Measurements from ENCODE around the gene CNDP1.
"Not testable (repeated sequence)": the region's sequence is repeated elsewhere in the genome, so short reads cannot be mapped to it uniquely, and the experiment has no call there.

The CNDP1 gene

DNA sequence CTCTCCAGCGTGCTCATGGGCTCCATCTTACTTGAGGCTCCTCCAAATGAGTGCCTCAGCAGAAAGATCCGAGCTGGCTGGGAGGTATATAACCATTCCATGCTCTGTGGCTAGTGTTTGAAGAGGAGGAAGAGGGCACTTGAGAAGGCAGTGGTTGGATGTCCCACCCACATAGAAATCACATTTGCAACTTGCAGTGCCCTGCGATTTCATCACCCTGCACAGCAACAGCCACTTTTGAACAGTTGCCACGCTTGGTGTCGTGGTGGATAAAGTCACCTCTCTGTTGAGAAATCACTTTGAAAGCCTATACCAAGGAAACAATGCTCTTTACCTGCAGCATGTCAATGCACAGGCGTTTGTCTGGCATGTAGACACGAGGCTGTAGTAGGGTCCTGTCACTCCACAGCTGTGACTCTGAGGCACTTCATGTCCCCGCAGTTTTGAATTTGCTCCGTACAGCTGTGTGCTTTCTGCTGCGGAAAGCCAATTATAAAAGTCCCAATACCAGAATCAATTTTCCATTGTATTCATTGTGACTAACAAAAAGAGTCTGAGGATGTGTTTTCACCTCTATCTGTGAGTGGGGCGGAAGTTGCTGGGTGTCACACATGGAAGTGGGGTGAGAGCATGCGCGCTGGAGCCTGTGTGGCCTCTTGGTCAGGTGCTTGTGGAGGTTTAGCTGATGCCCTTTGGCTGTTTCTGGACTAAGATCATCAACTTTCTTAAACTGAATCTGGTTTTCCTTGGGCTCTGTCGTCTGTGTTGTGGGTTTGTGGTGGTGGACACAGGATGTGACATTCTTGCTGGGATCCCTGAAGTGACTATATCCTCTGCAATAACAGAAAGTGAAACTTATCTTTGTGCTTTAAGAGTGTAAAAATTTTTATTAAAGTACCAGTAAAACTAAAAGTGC, 35.3 kb upstream of the CNDP1 start:
- Mint-ChIP-seq H3K36me3 (ENCODE audit: low read depth) (peaks cover 52% of the 10 kb centered on the region), H3K4me1 (ENCODE audit: low read depth) (peaks cover 55% of the 10 kb centered on the region), H3K27ac (peak overlapping the region; percentile 94), H3K9me3 (no peaks in the 10 kb centered on the region), H3K27me3 (no peaks in the 10 kb centered on the region), H3K4me3 (peak overlapping the region; percentile 81)
- intact Hi-C loops (cut with micrococcal nuclease) = loop anchor here (10.0 kb wide), 1 partner anchor 56 kb away; no protein-coding TSS in a partner anchor

DNA sequence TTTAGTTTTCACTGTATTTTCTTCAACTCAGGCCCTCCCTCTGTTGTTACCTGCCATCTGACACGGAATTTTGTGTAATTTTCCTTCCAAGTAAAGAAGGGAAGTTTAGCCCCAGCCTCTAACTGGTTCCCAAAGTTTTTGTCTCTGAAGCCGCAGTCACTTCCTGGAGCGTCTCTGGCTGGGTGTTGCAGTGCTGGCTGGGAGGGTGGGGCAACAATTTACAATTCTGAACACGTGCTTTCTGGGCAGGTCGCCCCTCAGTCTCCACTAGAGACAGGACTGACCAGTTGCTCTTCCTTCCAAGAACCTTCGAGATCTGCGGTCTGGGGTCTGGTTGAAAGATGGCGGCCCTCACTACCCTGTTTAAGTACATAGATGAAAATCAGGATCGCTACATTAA, 34.7 kb upstream of the CNDP1 start:
- intact Hi-C loops (cut with micrococcal nuclease) = loop anchor here (2.0 to 10.0 kb wide), 4 partner anchors 55 to 808 kb away; partner anchors contain the start of genes TIMM21 and ZNF407
- H3K4me3 Mint-ChIP-seq = peak overlapping the region; percentile 81
- peak overlapping the region; percentile 94 for H3K27ac Mint-ChIP-seq
- H3K9me3 Mint-ChIP-seq = no peaks in the 10 kb centered on the region
- H3K36me3 Mint-ChIP-seq (ENCODE audit: low read depth) = peaks cover 58% of the 10 kb centered on the region
- H3K27me3 Mint-ChIP-seq = no peaks in the 10 kb centered on the region
- H3K4me1 Mint-ChIP-seq (ENCODE audit: low read depth) = peaks cover 55% of the 10 kb centered on the region

DNA sequence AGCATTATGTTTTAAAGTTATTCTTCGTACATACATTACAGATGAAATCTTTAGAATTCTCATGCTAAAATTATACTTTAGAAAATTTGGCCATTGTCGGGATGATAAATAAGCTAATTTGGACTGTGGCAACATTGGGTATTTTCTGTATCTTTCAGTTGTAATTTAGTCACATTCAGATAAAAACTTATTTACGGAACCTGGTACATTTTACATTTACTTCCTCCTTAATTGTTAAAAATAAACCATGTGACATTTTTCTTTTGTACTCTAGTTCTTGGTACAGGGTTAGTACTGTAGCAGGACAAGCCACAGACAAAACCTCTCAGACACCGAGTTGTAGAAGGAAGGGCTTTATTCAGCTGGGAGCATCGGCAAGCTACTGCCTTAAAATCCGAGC, 33.9 kb upstream of the CNDP1 start:
- H3K4me1 Mint-ChIP-seq (ENCODE audit: low read depth) = peaks cover 55% of the 10 kb centered on the region
- peaks cover 65% of the 10 kb centered on the region for H3K36me3 Mint-ChIP-seq (ENCODE audit: low read depth)
- peak overlapping the region; percentile 94 for H3K27ac Mint-ChIP-seq
- H3K9me3 Mint-ChIP-seq = no peaks in the 10 kb centered on the region
- H3K27me3 Mint-ChIP-seq = no peaks in the 10 kb centered on the region
- peak overlapping the region; percentile 78 for H3K4me3 Mint-ChIP-seq
- intact Hi-C loops (cut with micrococcal nuclease) = loop anchor here (2.0 to 5.0 kb wide), 3 partner anchors 96 to 807 kb away; partner anchors contain the start of genes TIMM21 and ZNF407

DNA sequence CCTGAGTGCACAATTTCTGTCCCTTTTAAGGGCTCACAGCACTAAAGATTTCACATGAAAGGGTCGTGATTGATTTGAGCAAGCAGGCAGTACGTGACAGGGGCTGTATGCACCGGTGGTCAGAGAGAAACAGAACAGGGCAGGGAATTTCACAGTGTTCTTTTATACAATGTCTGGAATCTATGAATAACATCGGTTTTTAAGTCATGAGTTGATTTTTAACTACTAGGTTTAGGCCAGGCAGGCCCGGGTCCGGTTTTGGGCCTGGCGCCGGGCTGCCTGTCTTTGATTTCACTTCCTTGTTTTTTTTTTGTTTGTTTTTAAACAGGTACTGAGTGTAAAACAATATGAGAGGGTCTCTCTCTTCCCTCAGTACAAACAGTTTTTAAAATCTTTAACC, 33.5 kb upstream of the CNDP1 start:
- H3K27ac Mint-ChIP-seq = peak overlapping the region; percentile 94
- H3K9me3 Mint-ChIP-seq, H3K27me3 Mint-ChIP-seq: not testable (repeated sequence)
- peaks cover 66% of the 10 kb centered on the region for H3K36me3 Mint-ChIP-seq (ENCODE audit: low read depth)
- intact Hi-C loops (cut with micrococcal nuclease) = loop anchor here (2.0 to 5.0 kb wide), 3 partner anchors 96 to 807 kb away; partner anchors contain the start of genes TIMM21 and ZNF407
- H3K4me1 Mint-ChIP-seq (ENCODE audit: low read depth) = peaks cover 58% of the 10 kb centered on the region
- H3K4me3 Mint-ChIP-seq = peak overlapping the region; percentile 78

DNA sequence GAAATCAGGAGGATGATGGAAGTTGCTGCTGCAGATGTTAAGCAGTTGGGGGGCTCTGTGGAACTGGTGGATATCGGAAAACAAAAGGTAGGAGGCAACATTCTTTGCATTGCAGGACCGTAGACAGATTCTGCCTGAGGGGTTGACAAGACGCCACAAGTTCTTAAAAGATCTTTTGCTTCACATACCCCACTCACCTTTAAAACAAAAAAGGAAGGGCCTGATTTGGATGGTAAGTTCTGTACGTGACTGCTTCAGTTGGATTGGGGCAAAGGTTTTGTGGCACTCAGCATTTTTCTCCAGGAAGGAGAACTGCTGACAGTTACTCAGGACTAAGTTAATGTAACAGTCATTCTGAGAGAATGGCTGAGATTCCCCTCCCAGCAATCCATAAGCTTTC, 32.9 kb upstream of the CNDP1 start:
- peaks cover 66% of the 10 kb centered on the region for H3K36me3 Mint-ChIP-seq (ENCODE audit: low read depth)
- H3K4me3 Mint-ChIP-seq = peak overlapping the region; percentile 78
- H3K4me1 Mint-ChIP-seq (ENCODE audit: low read depth) = peaks cover 63% of the 10 kb centered on the region

DNA sequence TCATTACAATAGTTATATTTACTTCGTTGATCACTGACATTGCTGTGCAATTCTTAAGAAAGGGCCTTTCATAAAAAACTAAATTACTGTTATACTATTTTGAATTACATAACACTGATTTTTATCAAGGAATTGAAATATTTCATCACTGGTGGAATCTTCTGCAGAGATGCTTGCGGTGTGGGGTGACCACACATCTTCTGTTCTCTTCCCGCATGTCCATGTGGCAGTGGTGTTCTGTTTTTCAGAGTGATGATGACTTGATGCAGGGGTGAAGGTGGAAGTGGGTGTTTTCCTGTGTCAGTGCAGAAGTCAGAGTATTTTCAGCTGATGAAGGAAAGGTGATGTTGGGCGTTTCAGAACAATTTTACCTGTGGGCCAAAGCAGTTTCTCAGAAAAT, 31.2 kb upstream of the CNDP1 start:
- Mint-ChIP-seq H3K36me3 (ENCODE audit: low read depth) (peaks cover 77% of the 10 kb centered on the region), H3K27me3 (no peaks in the 10 kb centered on the region), H3K27ac (peak overlapping the region; percentile 94), H3K4me1 (ENCODE audit: low read depth) (peaks cover 64% of the 10 kb centered on the region), H3K4me3 (no peak overlapping the region), H3K9me3 (no peaks in the 10 kb centered on the region)
- intact Hi-C loops (cut with micrococcal nuclease) = loop anchor here (5.0 kb wide), 1 partner anchor 804 kb away; no protein-coding TSS in a partner anchor

More for the DNA sequence above, 32.9 kb upstream of the CNDP1 start:
- intact Hi-C loops (cut with micrococcal nuclease) = loop anchor here (2.0 to 5.0 kb wide), 3 partner anchors 95 to 806 kb away; partner anchors contain the start of genes TIMM21 and ZNF407
- Mint-ChIP-seq H3K9me3 (no peaks in the 10 kb centered on the region), H3K27me3 (no peaks in the 10 kb centered on the region), H3K27ac (peak overlapping the region; percentile 94)

DNA sequence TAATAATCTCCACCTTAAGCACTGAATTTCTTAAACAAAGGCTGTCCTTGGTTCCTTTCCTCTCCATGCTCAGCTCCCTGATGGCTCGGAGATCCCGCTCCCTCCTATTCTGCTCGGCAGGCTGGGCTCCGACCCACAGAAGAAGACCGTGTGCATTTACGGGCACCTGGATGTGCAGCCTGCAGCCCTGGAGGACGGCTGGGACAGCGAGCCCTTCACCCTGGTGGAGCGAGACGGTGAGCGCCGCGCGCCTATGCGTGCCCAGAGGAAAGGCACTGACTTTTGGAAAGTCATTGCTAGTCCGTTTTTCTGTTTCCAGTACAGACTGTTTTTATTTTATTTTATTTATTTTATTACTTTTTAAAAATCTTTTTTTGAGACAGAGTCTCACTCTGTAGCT, 28.5 kb upstream of the CNDP1 start:
- H3K36me3 Mint-ChIP-seq (ENCODE audit: low read depth) = peaks cover 99% of the 10 kb centered on the region
- H3K4me1 Mint-ChIP-seq (ENCODE audit: low read depth) = peaks cover 48% of the 10 kb centered on the region
- intact Hi-C loops (cut with micrococcal nuclease) = no loop called here
- H3K4me3 Mint-ChIP-seq = no peak overlapping the region
- no peaks in the 10 kb centered on the region for H3K9me3 Mint-ChIP-seq
- H3K27me3 Mint-ChIP-seq = no peaks in the 10 kb centered on the region
- H3K27ac Mint-ChIP-seq = no peak overlapping the region

DNA sequence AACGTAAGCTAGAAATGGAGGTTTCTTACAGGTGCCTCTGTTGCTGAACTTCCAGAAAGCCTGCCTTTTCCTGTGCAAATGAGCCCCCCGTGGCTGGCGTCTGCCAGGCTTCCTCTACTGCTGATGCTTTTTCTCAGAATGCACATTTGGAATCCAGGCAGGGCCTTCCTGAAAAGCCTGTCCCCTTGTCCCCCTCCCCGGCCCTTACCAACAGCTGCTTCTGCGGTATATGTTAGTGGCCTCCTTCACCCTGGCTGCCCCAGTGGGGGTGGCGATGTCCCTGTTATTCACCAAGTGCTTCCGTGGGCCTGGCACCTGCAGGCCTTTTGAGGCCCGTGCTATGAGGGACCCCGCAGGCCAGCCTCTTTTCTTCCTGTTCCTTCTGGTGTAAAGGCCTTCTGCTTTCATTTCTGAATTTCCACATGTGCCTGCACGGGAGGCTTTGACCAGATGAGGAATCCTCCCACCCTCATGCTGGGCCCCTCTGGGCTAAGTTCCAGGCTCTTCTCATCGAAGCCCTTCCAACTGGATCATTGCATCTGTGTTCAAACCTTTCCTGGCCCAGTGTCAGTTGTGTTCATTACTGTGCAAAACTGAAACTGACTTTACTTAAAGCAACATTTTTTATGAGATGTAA, 27.7 kb upstream of the CNDP1 start:
- H3K4me1 Mint-ChIP-seq (ENCODE audit: low read depth) = peaks cover 41% of the 10 kb centered on the region
- H3K9me3 Mint-ChIP-seq = no peaks in the 10 kb centered on the region
- H3K36me3 Mint-ChIP-seq (ENCODE audit: low read depth) = peaks cover 99% of the 10 kb centered on the region
- no peaks in the 10 kb centered on the region for H3K27me3 Mint-ChIP-seq
- H3K4me3 Mint-ChIP-seq = no peak overlapping the region
- intact Hi-C loops (cut with micrococcal nuclease) = no loop called here
- H3K27ac Mint-ChIP-seq = peak overlapping the region; percentile 57

DNA sequence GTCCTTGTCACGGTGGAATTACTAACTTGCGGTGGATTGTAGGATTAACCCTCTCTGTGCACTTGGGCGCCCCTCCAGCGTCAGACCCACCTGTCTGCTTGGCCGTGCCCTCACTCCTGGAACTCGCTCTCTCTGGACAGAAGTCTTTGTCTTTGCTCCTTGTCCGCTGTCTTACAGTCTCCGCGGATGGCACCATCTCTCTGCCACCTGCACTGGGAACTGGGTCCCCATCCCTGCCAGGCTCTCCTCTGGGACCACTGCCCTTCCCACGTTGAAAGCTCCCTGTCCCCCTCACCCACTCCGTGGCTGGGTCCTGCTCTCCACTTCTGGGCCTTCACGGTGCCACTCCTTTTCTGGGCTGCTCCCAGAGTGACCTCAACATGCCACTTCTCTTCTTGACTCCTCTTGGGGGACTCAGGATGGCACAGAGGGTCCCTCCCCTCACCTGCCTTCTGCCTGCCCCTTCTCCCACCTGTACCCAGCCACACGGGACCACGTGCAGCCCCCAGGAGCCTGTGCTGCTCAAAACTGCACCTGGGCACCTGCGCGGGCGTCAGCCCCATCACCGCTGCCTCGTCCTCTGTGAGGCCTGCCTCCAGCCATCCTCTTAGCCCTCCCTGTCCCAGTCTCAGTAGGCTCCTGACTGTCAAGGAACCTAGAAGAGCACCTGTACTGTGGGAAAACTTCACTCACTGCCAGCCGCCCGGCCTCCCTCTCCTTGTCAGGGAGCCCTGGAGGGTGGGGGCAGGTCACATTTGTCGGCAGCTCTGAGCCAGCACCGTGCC, 27.0 kb upstream of the CNDP1 start:
- Mint-ChIP-seq H3K36me3 (ENCODE audit: low read depth) (peaks cover 99% of the 10 kb centered on the region), H3K9me3 (no peaks in the 10 kb centered on the region), H3K4me3 (no peak overlapping the region), H3K4me1 (ENCODE audit: low read depth) (peaks cover 35% of the 10 kb centered on the region), H3K27ac (peak overlapping the region; percentile 57), H3K27me3 (no peaks in the 10 kb centered on the region)
- intact Hi-C loops (cut with micrococcal nuclease) = no loop called here

DNA sequence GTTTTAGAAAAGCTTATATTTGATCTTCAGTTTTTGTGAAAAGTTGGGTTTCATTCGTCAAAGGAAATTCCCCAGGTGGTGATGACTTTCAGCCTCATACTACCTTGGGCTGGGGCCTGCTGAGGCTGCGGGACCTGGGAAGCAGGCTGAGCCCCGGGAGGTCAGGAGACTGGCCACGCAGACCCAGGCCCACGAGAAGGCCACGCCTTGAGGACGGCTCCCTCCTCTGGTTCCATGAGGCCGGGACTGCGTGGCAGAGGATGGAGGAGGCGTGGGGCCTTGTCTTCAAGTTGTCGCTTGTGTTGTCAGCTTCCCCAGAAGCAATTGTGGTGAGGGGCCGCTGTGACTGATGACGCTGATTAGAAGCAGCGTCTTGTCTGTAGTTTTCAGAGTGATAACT, 26.4 kb upstream of the CNDP1 start:
- peaks cover 99% of the 10 kb centered on the region for H3K36me3 Mint-ChIP-seq (ENCODE audit: low read depth)

DNA sequence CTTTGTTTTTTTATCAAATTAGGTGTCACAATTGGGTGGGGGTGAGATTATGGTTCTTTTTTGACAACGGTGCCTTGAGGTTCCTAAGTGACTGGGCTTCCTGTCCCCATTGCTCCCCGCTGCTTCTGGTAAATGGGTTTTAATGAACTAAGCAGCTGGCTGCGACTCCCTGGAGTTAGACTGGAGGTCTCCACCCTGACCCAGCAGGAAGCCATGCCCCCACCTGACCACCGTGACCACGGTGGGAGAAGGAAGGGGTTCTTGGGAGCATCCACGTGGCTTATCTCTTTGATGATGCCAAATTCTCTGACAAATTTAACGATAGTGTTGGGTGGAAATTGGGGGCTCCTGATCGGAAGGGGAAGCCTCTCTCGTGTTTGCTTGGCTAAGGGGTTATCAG, 25.9 kb upstream of the CNDP1 start:
- intact Hi-C loops (cut with micrococcal nuclease) = no loop called here
- Mint-ChIP-seq H3K27me3 (no peaks in the 10 kb centered on the region), H3K27ac (no peak overlapping the region), H3K9me3 (no peaks in the 10 kb centered on the region), H3K4me1 (ENCODE audit: low read depth) (peaks cover 25% of the 10 kb centered on the region), H3K36me3 (ENCODE audit: low read depth) (peaks cover 99% of the 10 kb centered on the region), H3K4me3 (no peak overlapping the region)

More for the DNA sequence above, 26.4 kb upstream of the CNDP1 start:
- intact Hi-C loops (cut with micrococcal nuclease) = no loop called here
- peaks cover 29% of the 10 kb centered on the region for H3K4me1 Mint-ChIP-seq (ENCODE audit: low read depth)
- no peaks in the 10 kb centered on the region for H3K9me3 Mint-ChIP-seq
- no peaks in the 10 kb centered on the region for H3K27me3 Mint-ChIP-seq
- no peak overlapping the region for H3K4me3 Mint-ChIP-seq
- peak overlapping the region; percentile 57 for H3K27ac Mint-ChIP-seq

DNA sequence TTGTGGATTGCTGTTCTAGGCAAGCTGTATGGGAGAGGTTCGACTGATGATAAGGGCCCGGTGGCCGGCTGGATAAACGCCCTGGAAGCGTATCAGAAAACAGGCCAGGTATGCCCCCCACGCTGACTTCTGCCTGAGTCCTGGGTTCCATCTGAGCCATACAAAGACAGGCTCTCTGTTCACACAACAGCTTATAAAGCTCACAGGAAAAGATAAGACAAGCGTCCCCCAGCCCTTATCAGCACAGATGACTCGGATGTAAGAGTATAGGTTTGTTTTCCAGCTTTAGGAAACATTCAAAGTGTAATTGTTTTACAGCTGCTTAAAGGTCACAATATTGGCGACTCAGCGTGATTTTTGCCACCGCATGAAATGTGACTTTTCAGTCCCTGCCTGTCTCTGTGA, 25.5 kb upstream of the CNDP1 start:
- H3K27ac Mint-ChIP-seq = no peak overlapping the region
- H3K4me3 Mint-ChIP-seq = no peak overlapping the region
- H3K27me3 Mint-ChIP-seq = no peaks in the 10 kb centered on the region
- H3K4me1 Mint-ChIP-seq (ENCODE audit: low read depth) = peaks cover 28% of the 10 kb centered on the region
- H3K36me3 Mint-ChIP-seq (ENCODE audit: low read depth) = peaks cover 99% of the 10 kb centered on the region
- H3K9me3 Mint-ChIP-seq = no peaks in the 10 kb centered on the region
- intact Hi-C loops (cut with micrococcal nuclease) = no loop called here

DNA sequence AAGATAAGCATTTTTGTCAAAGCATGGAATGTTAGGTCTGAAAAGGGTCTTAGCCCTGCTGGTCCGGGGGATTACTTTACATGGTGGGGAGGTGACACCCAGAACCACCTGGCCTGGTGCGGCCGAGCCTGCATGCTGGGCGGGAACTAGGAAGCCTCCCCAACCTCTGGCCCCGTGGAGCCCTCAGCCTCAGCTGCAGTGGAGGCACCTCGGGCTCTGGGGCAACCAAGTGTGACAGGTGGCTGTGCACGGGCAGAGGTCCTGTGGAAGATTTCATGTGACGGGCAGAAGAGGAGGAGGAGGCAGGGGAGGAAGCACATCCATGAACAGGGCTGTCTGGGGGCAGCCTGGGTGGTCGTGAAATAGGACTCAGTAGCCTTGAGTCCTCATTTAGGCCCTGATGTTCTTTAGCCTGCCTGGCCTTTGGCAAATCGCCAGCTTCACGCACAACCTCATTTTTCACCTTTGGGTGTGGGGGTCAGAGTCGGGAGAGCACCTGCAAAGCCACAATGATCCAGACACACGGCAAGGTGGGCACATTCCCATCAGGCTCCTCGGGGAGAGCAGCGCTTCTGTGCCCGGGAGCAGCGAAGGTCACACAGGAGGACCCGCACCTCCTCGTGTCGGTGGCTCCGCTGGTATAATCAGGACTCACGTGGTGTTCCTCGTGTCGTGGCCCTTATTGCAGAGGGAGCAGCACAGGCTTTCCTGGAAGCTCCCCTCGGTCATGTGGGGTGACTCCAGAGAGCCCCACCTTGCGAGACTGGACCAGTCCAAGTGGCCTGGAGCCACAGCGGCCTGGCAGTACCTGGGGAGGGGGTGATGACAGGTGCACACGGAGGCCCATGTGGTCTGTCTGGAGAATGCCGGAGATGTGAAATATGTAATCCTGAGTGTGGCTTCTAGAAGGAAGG, 24.2 kb upstream of the CNDP1 start:
- no peak overlapping the region for H3K4me3 Mint-ChIP-seq
- peaks cover 100% of the 10 kb centered on the region for H3K36me3 Mint-ChIP-seq (ENCODE audit: low read depth)
- peaks cover 28% of the 10 kb centered on the region for H3K4me1 Mint-ChIP-seq (ENCODE audit: low read depth)
- H3K27ac Mint-ChIP-seq = no peak overlapping the region
- no peaks in the 10 kb centered on the region for H3K9me3 Mint-ChIP-seq
- intact Hi-C loops (cut with micrococcal nuclease) = no loop called here
- H3K27me3 Mint-ChIP-seq = no peaks in the 10 kb centered on the region

Data from dendritic cell treated with granulocyte-macrophage colony-stimulating factor and Interleukin-4, amounts not matched to agents 40 ng/mL and 50 ng/mL, for 4 days (primary cell).